Mucosa of descending colon (tissue), 3 donors: ENCODE measurements around the gene ZBTB42. TPM values are rescaled to one million over a fixed set of nuclear protein-coding genes. Genes with fewer than 3 reads are reported as not detected.
A peak's percentile ranks its signal among the peaks of the same experiment; 100 is the strongest.

Experiments used
- ATAC-seq: fragments of 200-7000 bp; cut with Tn5 transposase; one replicate; pipeline ENCODE4 v1.9.1; 2020; ENCODE audit warnings: mild to moderate bottlenecking, moderate library complexity
- DNase-seq, 3 donors: peaks; one replicate each; pipeline ENCODE4 v3.0.0-alpha.2; 2020
- H3K36me3 ChIP-seq: fragments of 200-600 bp; one replicate; pipeline ENCODE4 v1.8.0; 2021; ENCODE audit warnings: low read depth, mild to moderate bottlenecking
- H3K4me1 ChIP-seq: fragments of 200-600 bp; one replicate; pipeline ENCODE4 v1.8.0; 2021; ENCODE audit warnings: low read depth, mild to moderate bottlenecking
- H3K4me3 ChIP-seq: fragments of 200-600 bp; one replicate; pipeline ENCODE4 v1.8.0; 2021; ENCODE audit warnings: mild to moderate bottlenecking
- H3K9me3 ChIP-seq: fragments of 200-600 bp; one replicate; pipeline ENCODE4 v1.8.0; 2021; ENCODE audit warnings: mild to moderate bottlenecking
- intact Hi-C, 2 donors: fragments of 100-400 bp; cut with DNase I in 1 of 2; cut with micrococcal nuclease in 1 of 2; formaldehyde crosslinking; loops; one replicate each; pipeline versions ENCODE4 v1.11.0 to v1.11.1; 2022; cut with DNase I, micrococcal nuclease
- long read RNA-seq, 2 donors: library from polyadenylated mRNA; unstranded; transcript quantifications; one replicate each; pipeline ENCODE4 v2.0.0, GENCODE V29; 2019 to 2021
- total RNA-seq, 3 donors: library from RNA; stranded (reverse); fragmentation: NEBNext Ultra II Directional in 2 of 3; extraction: Animal tissue kit (Norgen Biotek cat#: 25700) in 2 of 3; gene quantifications; one replicate each; pipeline versions ENCODE4 v1.2.1 to v1.2.4, GENCODE V29; 2021 to 2023
- TF ChIP-seq, protein P1 (sequence below): fragments of 200-600 bp; IDR thresholded peaks from one replicate; pipeline ENCODE4 v1.8.0; 2022; ENCODE audit warnings: antibody characterized with exemption, mild to moderate bottlenecking
- donor health status: DM: no; HTN: no; CAD: no; lungs with moderate emphysema.
- donor health status: DM: no; HTN: no; CAD: no.
- donor health status: DM: no; HTN: yes; CAD: no.

ZBTB42 gene
- 10 to 100 TPM in 1 of 3 donors, 1 to 10 TPM in 2; 6.5 to 10.6 (median 7.8) TPM for total RNA-seq
- long read RNA-seq, donor 1, transcript ZBTB42-201 (1 exons, 3,800 nt) = major isoform, 6 of 8 reads
- long read RNA-seq, donor 1, partial matches to known transcripts = 0 of 8 reads
- long read RNA-seq, donor 1, other reads (novel, unspliced or antisense) = 2 of 8 reads
- long read RNA-seq, donor 2 = 0 reads

GRCh38 chr14:104800771-104801519, at the start of gene ZBTB42:
TSS of gene ZBTB42 (plus strand) at chr14:104801101. CDS start at chr14:104801198, 97 bp downstream.
- Histone ChIP-seq H3K9me3 (no peaks in the 10 kb centered on the region), H3K36me3 (no peaks in the 10 kb centered on the region), H3K4me1 (peaks cover 41% of the 10 kb centered on the region), H3K4me3 (peak within 1 kb of the TSS; percentile 17)
- DNase-seq (peak; percentile 93 to 94 (median 93)), ATAC-seq (peak; percentile 80)
- intact Hi-C loops = no loop called here
- TF ChIP-seq, protein P1, sequence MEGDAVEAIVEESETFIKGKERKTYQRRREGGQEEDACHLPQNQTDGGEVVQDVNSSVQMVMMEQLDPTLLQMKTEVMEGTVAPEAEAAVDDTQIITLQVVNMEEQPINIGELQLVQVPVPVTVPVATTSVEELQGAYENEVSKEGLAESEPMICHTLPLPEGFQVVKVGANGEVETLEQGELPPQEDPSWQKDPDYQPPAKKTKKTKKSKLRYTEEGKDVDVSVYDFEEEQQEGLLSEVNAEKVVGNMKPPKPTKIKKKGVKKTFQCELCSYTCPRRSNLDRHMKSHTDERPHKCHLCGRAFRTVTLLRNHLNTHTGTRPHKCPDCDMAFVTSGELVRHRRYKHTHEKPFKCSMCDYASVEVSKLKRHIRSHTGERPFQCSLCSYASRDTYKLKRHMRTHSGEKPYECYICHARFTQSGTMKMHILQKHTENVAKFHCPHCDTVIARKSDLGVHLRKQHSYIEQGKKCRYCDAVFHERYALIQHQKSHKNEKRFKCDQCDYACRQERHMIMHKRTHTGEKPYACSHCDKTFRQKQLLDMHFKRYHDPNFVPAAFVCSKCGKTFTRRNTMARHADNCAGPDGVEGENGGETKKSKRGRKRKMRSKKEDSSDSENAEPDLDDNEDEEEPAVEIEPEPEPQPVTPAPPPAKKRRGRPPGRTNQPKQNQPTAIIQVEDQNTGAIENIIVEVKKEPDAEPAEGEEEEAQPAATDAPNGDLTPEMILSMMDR = no peak

DNA sequence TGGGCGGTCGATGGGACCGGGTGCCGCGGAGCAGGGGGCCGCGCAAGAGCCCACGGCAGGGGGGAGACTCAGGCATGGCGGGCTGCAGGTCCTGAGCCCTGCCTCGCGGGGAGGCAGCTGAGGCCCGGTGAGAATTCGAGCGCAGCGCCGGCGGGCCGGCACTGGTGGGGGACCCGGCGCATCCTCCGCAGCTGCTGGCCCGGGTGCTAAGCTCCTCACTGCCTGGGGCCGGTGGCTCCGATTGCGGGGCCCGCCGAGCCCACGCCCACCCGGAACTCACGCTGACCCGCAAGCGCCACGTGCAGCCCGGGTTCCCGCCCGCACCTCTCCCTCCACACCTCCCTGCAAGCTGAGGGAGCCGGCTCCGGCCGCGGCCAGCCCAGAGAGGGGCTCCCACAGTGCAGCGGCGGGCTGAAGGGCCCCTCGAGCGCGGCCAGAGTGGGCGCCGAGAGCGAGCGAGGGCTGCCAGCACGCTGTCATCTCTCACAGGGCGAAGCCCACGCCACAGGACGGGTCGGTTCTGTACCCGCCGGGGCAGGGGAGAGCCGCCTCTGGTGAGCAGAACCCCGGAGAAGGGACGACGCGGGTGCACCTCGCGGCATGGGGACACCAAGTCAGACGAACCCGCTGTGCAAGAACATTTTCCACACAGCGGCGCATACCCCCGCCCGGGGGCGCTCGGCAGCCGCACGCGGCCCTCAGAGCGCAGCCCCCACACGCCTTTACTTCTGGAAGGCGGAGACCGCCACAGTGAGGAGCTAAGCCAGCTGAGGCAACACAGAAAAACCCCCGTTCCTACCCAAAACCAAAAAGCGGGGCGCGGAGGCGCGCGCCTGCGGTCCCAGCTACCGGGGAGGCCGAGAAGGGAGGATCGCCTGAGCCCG, 49.1 kb upstream of the ZBTB42 start:
- TF ChIP-seq, protein P1 = no peak
- H3K4me1 ChIP-seq = peaks cover 40% of the 10 kb centered on the region
- no peak overlapping the region for H3K4me3 ChIP-seq
- H3K9me3 ChIP-seq = no peaks in the 10 kb centered on the region
- DNase-seq = peak in 1 of 3 donors; percentile 76
- ATAC-seq = no peak
- no peaks in the 10 kb centered on the region for H3K36me3 ChIP-seq
- intact Hi-C loops = no loop called here

DNA sequence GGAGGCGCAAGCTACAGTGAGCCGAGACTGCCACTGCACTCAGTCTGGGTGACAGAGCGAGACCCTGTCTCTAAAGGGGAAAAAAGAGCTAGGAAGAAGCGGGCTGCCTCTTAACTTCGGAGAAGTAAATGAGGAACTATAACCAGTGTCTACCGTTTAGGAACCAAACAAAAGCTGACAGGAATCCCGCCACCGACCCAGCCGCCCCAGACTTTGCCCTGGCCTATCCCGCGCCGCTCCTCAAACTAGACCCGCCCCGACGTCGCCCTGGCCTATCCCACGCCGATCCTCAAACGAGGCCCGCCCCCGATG, 48.5 kb upstream of the ZBTB42 start:
- Histone ChIP-seq H3K36me3 (no peaks in the 10 kb centered on the region), H3K9me3 (no peaks in the 10 kb centered on the region), H3K4me1 (peaks cover 35% of the 10 kb centered on the region), H3K4me3 (no peak overlapping the region)
- ATAC-seq (no peak), DNase-seq (no peak)
- TF ChIP-seq, protein P1 = no peak
- intact Hi-C loops = no loop called here

DNA sequence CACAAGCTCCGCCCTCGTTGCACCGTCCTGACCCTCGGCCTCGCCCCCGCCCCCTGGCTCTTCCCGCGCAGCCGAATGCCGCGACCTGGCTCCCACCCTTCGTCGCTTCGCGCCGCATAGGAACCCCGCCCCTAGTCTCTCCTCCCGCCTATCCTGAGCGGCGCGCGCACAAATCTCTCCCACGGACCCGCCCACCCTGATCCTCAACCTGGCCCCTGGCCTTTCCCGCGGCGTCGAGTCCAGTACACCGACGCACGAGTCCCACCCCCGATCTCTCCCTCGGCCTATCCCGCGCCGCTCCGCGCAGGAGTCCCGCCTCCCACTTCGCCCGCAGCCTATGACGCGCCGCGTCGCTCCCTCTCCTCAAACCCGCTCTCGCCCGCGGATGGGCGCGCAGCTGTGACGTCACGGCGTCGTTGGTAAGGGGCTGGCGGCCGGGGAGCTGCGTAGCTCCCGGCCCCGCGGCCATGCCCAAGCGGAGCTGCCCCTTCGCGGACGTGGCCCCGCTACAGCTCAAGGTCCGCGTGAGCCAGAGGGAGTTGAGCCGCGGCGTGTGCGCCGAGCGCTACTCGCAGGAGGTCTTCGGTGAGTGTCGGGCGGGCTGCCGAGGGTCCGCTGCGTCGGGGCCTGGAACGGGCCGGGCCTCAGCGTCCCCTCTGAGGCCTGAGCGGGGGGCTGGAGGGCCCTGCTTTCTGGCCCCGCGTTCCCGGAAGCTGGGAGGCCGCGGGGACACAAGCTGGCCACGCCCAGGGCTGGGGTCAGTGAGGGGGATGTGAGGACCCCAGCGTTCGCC, 48.0 kb upstream of the ZBTB42 start, which contains the start of gene SIVA1:
Gene SIVA1, plus strand, starts transcription at position 413 of the 793 bp plus-strand sequence. Its CDS starts 55 bp downstream, at position 468.
- Histone ChIP-seq H3K4me1 (peaks cover 29% of the 10 kb centered on the region), H3K9me3 (no peaks in the 10 kb centered on the region), H3K4me3 (peak within 1 kb of the TSS; percentile 85), H3K36me3 (no peaks in the 10 kb centered on the region)
- ATAC-seq (peak; percentile 92), DNase-seq (peak; percentile 99 to 100 (median 100))
- TF ChIP-seq, protein P1 = no peak
- intact Hi-C loops = no loop called here
